Activated T-helper 17 cell treated with anti-CD3 and anti-CD28 coated beads, Interleukin-2, amount 50 U/mL, for 72 hours (primary cell): ENCODE results near the gene SP6. TPM values are rescaled to one million over a fixed set of nuclear protein-coding genes. Genes with fewer than 3 reads are reported as not detected.

Experiments
- ATAC-seq: fragments of 150-1000 bp; cut with Tn5 transposase; replicated peaks from 2 replicates; pipeline ENCODE4 v1.10.0; 2021; ENCODE audit warnings: mild to moderate bottlenecking, moderate library complexity
- H3K27ac Mint-ChIP-seq: one replicate; pipeline ENCODE4 v1.8.0; 2022; ENCODE audit warnings: mixed read lengths
- H3K27me3 Mint-ChIP-seq: one replicate; pipeline ENCODE4 v1.8.0; 2022; ENCODE audit warnings: mixed read lengths
- H3K36me3 Mint-ChIP-seq: one replicate; pipeline ENCODE4 v1.8.0; 2022; ENCODE audit warnings: low read depth, mild to moderate bottlenecking, mixed read lengths
- H3K4me1 Mint-ChIP-seq: one replicate; pipeline ENCODE4 v1.8.0; 2022; ENCODE audit warnings: mixed read lengths
- H3K4me3 Mint-ChIP-seq: one replicate; pipeline ENCODE4 v1.8.0; 2022; ENCODE audit warnings: mild to moderate bottlenecking, mixed read lengths
- H3K9me3 Mint-ChIP-seq: one replicate; pipeline ENCODE4 v1.8.0; 2022; ENCODE audit warnings: mixed read lengths
- total RNA-seq, 2 donors: library from RNA; stranded (reverse); gene quantifications; one replicate each; pipeline ENCODE4 v1.2.3, GENCODE V29; 2022

The SP6 gene
- total RNA-seq, 2 donors from 2014 or later: 0.21 TPM; not detected in 1

- Mint-ChIP-seq H3K4me3 (no peak overlapping the region), H3K27me3 (peaks cover 22% of the 10 kb centered on the region), H3K36me3 (no peaks in the 10 kb centered on the region), H3K9me3 (no peaks in the 10 kb centered on the region), H3K27ac (no peak overlapping the region), H3K4me1 (no peaks in the 10 kb centered on the region)
- ATAC-seq: no peak
Measured at GRCh38 chr17:47797797-47798196, 53.2 kb downstream of the SP6 start.

Other genes with a start within 250 kb of the SP6 start
- gene KPNB1, start 201.2 kb downstream of the SP6 start, total RNA-seq: 100 to 1,000 TPM; 451 to 724 TPM
- gene TBKBP1, start 157.0 kb downstream of the SP6 start, total RNA-seq: 10 to 100 TPM in 1 of 2 donors, 1 to 10 TPM in 1; 6.3 to 10.2 TPM
- gene TBX21, start 117.9 kb downstream of the SP6 start, total RNA-seq: 10 to 100 TPM; 19.9 to 30.5 TPM
- gene OSBPL7, start 29.4 kb downstream of the SP6 start, total RNA-seq: 10 to 100 TPM; 11.6 to 14.4 TPM
- gene MRPL10, start 19.6 kb downstream of the SP6 start, total RNA-seq: 10 to 100 TPM; 58.0 to 58.8 TPM
- gene LRRC46, start 19.5 kb downstream of the SP6 start, total RNA-seq: under 1 TPM; 0.58 to 0.61 TPM
- gene SCRN2, start 9.9 kb downstream of the SP6 start, total RNA-seq: 10 to 100 TPM; 21.2 to 21.8 TPM
- 10 to 100 TPM; 23.7 to 24.2 TPM for gene SP2, start 45.1 kb upstream of the SP6 start, total RNA-seq
- 10 to 100 TPM; 18.0 to 33.7 TPM for gene PNPO, start 90.4 kb upstream of the SP6 start, total RNA-seq
- not detected for gene PRR15L, start 106.7 kb upstream of the SP6 start, total RNA-seq
- 100 to 1,000 TPM; 139 to 216 TPM for gene CDK5RAP3, start 120.0 kb upstream of the SP6 start, total RNA-seq
- 1 to 10 TPM; 1.3 to 2.0 TPM for gene COPZ2, start 186.6 kb upstream of the SP6 start, total RNA-seq
- 10 to 100 TPM; 77.7 to 91.8 TPM for gene NFE2L1, start 197.2 kb upstream of the SP6 start, total RNA-seq